Measurements from ENCODE around the gene SS18. TPM values are rescaled to one million over a fixed set of nuclear protein-coding genes. Genes with fewer than 3 reads are reported as not detected.

SS18 gene
- total RNA-seq, 1 donor from 2014 or later, result 88.9 TPM

- peaks cover 2% of the 10 kb centered on the region for H3K4me1 Mint-ChIP-seq (ENCODE audit: low read depth, unreplicated experiment)
Measured at GRCh38 chr18:26044807-26045206, 45.6 kb downstream of the SS18 start.

GRCh38 chr18:26040051-26040656, 50.3 kb downstream of the SS18 start:
- H3K27me3 Mint-ChIP-seq (ENCODE audit: unreplicated experiment), result no peaks in the 10 kb centered on the region
- no peak for DNase-seq
- H3K36me3 Mint-ChIP-seq (ENCODE audit: unreplicated experiment), result no peaks in the 10 kb centered on the region
- H3K4me3 Mint-ChIP-seq (ENCODE audit: unreplicated experiment), result no peak overlapping the region
- H3K9me3 Mint-ChIP-seq (ENCODE audit: unreplicated experiment), result peaks cover 2% of the 10 kb centered on the region
- no peak for TF ChIP-seq CTCF (IDR thresholded peaks at IDR 0.05; ENCODE audit: partially characterized antibody, unreplicated experiment)
- no peak overlapping the region for H3K27ac Mint-ChIP-seq (ENCODE audit: unreplicated experiment)
- peaks cover 4% of the 10 kb centered on the region for H3K4me1 Mint-ChIP-seq (ENCODE audit: low read depth, unreplicated experiment)

More at GRCh38 chr18:26044807-26045206, 45.6 kb downstream of the SS18 start:
- no peak overlapping the region for H3K27ac Mint-ChIP-seq (ENCODE audit: unreplicated experiment)
- H3K4me3 Mint-ChIP-seq (ENCODE audit: unreplicated experiment), result no peak overlapping the region
- H3K9me3 Mint-ChIP-seq (ENCODE audit: unreplicated experiment), result peaks cover 2% of the 10 kb centered on the region
- TF ChIP-seq CTCF (IDR thresholded peaks at IDR 0.05; ENCODE audit: partially characterized antibody, unreplicated experiment), result no peak
- no peak for DNase-seq
- no peaks in the 10 kb centered on the region for H3K36me3 Mint-ChIP-seq (ENCODE audit: unreplicated experiment)
- H3K27me3 Mint-ChIP-seq (ENCODE audit: unreplicated experiment), result no peaks in the 10 kb centered on the region

GRCh38 chr18:26039203-26039602, 51.2 kb downstream of the SS18 start:
- H3K4me1 Mint-ChIP-seq (ENCODE audit: low read depth, unreplicated experiment), result peaks cover 4% of the 10 kb centered on the region
- peaks cover 2% of the 10 kb centered on the region for H3K9me3 Mint-ChIP-seq (ENCODE audit: unreplicated experiment)
- DNase-seq, result no peak
- no peaks in the 10 kb centered on the region for H3K27me3 Mint-ChIP-seq (ENCODE audit: unreplicated experiment)
- H3K27ac Mint-ChIP-seq (ENCODE audit: unreplicated experiment), result no peak overlapping the region
- H3K4me3 Mint-ChIP-seq (ENCODE audit: unreplicated experiment), result no peak overlapping the region
- no peaks in the 10 kb centered on the region for H3K36me3 Mint-ChIP-seq (ENCODE audit: unreplicated experiment)
- TF ChIP-seq CTCF (IDR thresholded peaks at IDR 0.05; ENCODE audit: partially characterized antibody, unreplicated experiment), result no peak

- DNase-seq, result no peak
- peaks cover 2% of the 10 kb centered on the region for H3K9me3 Mint-ChIP-seq (ENCODE audit: unreplicated experiment)
- no peak overlapping the region for H3K27ac Mint-ChIP-seq (ENCODE audit: unreplicated experiment)
- no peaks in the 10 kb centered on the region for H3K36me3 Mint-ChIP-seq (ENCODE audit: unreplicated experiment)
- H3K4me3 Mint-ChIP-seq (ENCODE audit: unreplicated experiment), result no peak overlapping the region
- H3K27me3 Mint-ChIP-seq (ENCODE audit: unreplicated experiment), result no peaks in the 10 kb centered on the region
- H3K4me1 Mint-ChIP-seq (ENCODE audit: low read depth, unreplicated experiment), result peaks cover 4% of the 10 kb centered on the region
- TF ChIP-seq CTCF (IDR thresholded peaks at IDR 0.05; ENCODE audit: partially characterized antibody, unreplicated experiment), result no peak
Measured at GRCh38 chr18:26036635-26037034, 53.8 kb downstream of the SS18 start.

- DNase-seq, result no peak
- Mint-ChIP-seq H3K36me3 (ENCODE audit: unreplicated experiment) (no peaks in the 10 kb centered on the region), H3K27ac (ENCODE audit: unreplicated experiment) (no peak overlapping the region), H3K4me3 (ENCODE audit: unreplicated experiment) (no peak overlapping the region), H3K27me3 (ENCODE audit: unreplicated experiment) (no peaks in the 10 kb centered on the region), H3K9me3 (ENCODE audit: unreplicated experiment) (no peaks in the 10 kb centered on the region), H3K4me1 (ENCODE audit: low read depth, unreplicated experiment) (peaks cover 2% of the 10 kb centered on the region)
- no peak for TF ChIP-seq CTCF (IDR thresholded peaks at IDR 0.05; ENCODE audit: partially characterized antibody, unreplicated experiment)
Measured at GRCh38 chr18:26034850-26035497, 55.4 kb downstream of the SS18 start.
